Mammary epithelial cell (primary cell): ENCODE results near the gene EFCAB6.

Experiments
- EZH2 ChIP-seq: IDR thresholded peaks from 2 replicates; pipeline ENCODE4 v1.6.1; 2012; ENCODE audit warnings: low read length, inconsistent platforms, borderline replicate concordance
- TF ChIP-seq, protein P1 (sequence below), 2 donors: IDR thresholded peaks in 1 of 2; conservative IDR thresholded peaks in 1 of 2; 2 replicates each; pipeline ENCODE4 v1.5.1; 2011 to 2012; ENCODE audit warnings: inconsistent platforms in 2 of 2, low read length in 2 of 2, mild to moderate bottlenecking in 2 of 2, control low read depth in 1 of 2, low read depth in 1 of 2; ENCODE audit not compliant: insufficient read depth in 1 of 2; ENCODE audit errors: extremely low read depth in 1 of 2

DNA sequence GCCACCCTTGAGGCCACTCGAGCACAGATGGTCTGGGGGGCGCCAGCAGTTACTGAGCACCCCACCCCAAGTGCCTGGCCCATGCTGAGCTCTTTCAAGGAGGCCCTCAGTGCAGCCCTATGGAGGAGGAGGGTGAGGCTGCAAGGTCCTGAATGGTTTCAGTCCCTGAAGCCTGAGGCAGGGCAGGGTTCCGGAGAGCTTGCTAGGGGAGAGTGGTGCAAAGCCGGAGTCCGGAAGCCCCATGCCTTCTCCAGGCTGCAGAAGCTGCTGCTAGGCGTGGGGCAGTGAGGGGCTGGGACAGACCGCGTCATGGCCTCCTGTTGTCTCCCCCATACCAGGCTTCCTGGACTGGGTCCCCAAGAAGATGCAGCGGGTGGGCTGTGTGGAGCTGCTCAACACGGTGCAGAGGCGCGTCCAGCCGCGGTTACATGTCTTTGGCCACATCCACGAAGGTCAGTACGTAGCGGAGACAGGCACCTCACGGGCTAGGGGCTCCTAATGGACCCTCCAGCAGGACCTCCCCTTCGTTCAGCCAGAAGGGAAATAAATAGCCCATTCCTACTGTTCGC, 309.7 kb downstream of the EFCAB6 start:
- TF ChIP-seq, protein P1, sequence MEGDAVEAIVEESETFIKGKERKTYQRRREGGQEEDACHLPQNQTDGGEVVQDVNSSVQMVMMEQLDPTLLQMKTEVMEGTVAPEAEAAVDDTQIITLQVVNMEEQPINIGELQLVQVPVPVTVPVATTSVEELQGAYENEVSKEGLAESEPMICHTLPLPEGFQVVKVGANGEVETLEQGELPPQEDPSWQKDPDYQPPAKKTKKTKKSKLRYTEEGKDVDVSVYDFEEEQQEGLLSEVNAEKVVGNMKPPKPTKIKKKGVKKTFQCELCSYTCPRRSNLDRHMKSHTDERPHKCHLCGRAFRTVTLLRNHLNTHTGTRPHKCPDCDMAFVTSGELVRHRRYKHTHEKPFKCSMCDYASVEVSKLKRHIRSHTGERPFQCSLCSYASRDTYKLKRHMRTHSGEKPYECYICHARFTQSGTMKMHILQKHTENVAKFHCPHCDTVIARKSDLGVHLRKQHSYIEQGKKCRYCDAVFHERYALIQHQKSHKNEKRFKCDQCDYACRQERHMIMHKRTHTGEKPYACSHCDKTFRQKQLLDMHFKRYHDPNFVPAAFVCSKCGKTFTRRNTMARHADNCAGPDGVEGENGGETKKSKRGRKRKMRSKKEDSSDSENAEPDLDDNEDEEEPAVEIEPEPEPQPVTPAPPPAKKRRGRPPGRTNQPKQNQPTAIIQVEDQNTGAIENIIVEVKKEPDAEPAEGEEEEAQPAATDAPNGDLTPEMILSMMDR (conservative IDR thresholded peaks at IDR 0.05 in 1 of 2, IDR thresholded peaks at IDR 0.05 in 1 of 2; ENCODE audit: extremely low read depth in 1 of 2, insufficient read depth in 1 of 2, low read depth in 1 of 2, low read length in 2 of 2) = no peak
- no peak for TF ChIP-seq EZH2
